H54 (cell line): ENCODE measurements around the gene SAP30BP.
A peak's percentile ranks its signal among the peaks of the same experiment; 100 is the strongest.

Experiments used
- DNase-seq: peaks from one replicate; pipeline ENCODE4 v3.0.0; 2011; ENCODE audit warnings: low spot score, mixed read lengths; ENCODE audit not compliant: insufficient read length
- FAIRE-seq: peaks from 3 replicates; lab custom pipeline; 2011; peaks lifted over from hg19 to GRCh38; lab: Jason Lieb, UNC
- POLR2A ChIP-seq: IDR thresholded peaks from 2 replicates; pipeline ENCODE4 v1.6.1; 2011; ENCODE audit warnings: low read depth, mild to moderate bottlenecking, low read length

SAP30BP gene

GRCh38 chr17:75666959-75667790 lies at the start of gene SAP30BP, which contains the start of gene RECQL5:
SAP30BP (plus strand) TSS chr17:75667338; CDS start chr17:75667373, 35 bp downstream.
RECQL5 (minus strand) TSS chr17:75667154; CDS start chr17:75666557, 597 bp downstream.
- DNase-seq (peak; percentile 92), FAIRE-seq (peak; percentile 74)
- peak; percentile 65 for TF ChIP-seq POLR2A

GRCh38 chr17:75617675-75618074 lies 49.5 kb upstream of the SAP30BP start:
- FAIRE-seq (no peak), DNase-seq (no peak)
- no peak for TF ChIP-seq POLR2A

GRCh38 chr17:75619506-75620431 lies 47.4 kb upstream of the SAP30BP start:
- FAIRE-seq = no peak
- peak; percentile 65 for DNase-seq
- TF ChIP-seq POLR2A = no peak

GRCh38 chr17:75621489-75621888 lies 45.6 kb upstream of the SAP30BP start:
- TF ChIP-seq POLR2A = no peak
- FAIRE-seq (no peak), DNase-seq (no peak)

- TF ChIP-seq POLR2A = no peak
- FAIRE-seq (no peak), DNase-seq (no peak)
Measured at GRCh38 chr17:75622076-75622475, 45.1 kb upstream of the SAP30BP start.

- no peak for TF ChIP-seq POLR2A
- no peak for DNase-seq
- no peak for FAIRE-seq
Measured at GRCh38 chr17:75622771-75623273, 44.3 kb upstream of the SAP30BP start.

- DNase-seq = no peak
- no peak for TF ChIP-seq POLR2A
- FAIRE-seq = no peak
Measured at GRCh38 chr17:75623386-75623785, 43.8 kb upstream of the SAP30BP start.

GRCh38 chr17:75624021-75624420 lies 43.1 kb upstream of the SAP30BP start:
- FAIRE-seq = no peak
- no peak for DNase-seq
- TF ChIP-seq POLR2A = no peak

- DNase-seq = no peak
- no peak for TF ChIP-seq POLR2A
- no peak for FAIRE-seq
Measured at GRCh38 chr17:75624714-75625345, 42.3 kb upstream of the SAP30BP start.

GRCh38 chr17:75625813-75626486 lies 41.2 kb upstream of the SAP30BP start:
- no peak for FAIRE-seq
- no peak for TF ChIP-seq POLR2A
- peak; percentile 67 for DNase-seq

- DNase-seq (no peak), FAIRE-seq (no peak)
Measured at GRCh38 chr17:75626496-75627038, 40.6 kb upstream of the SAP30BP start.

GRCh38 chr17:75627094-75627493 lies 40.0 kb upstream of the SAP30BP start:
- no peak for TF ChIP-seq POLR2A
- FAIRE-seq = no peak
- DNase-seq = no peak

More at GRCh38 chr17:75626496-75627038, 40.6 kb upstream of the SAP30BP start:
- TF ChIP-seq POLR2A = no peak
